H7 (cell line): Measurements from ENCODE around the gene LINGO3. TPM values are rescaled to one million over a fixed set of nuclear protein-coding genes. Genes with fewer than 3 reads are reported as not detected.

Source experiments
- DNase-seq: peaks from one replicate; pipeline ENCODE4 v3.0.0; 2012
- H3K27me3 ChIP-seq: 2 replicates; pipeline ENCODE4 v1.6.0; 2011; ENCODE audit warnings: mild to moderate bottlenecking, low read length; ENCODE audit not compliant: control insufficient read depth, insufficient read depth
- H3K36me3 ChIP-seq: replicated peaks from 2 replicates; pipeline ENCODE4 v1.5.1; 2011; ENCODE audit warnings: low read length; ENCODE audit not compliant: control insufficient read depth, insufficient read depth
- H3K4me3 ChIP-seq: 2 replicates; pipeline ENCODE4 v1.5.1; 2011; ENCODE audit warnings: low read depth, mild to moderate bottlenecking, control low read depth, low read length, moderate library complexity; ENCODE audit not compliant: insufficient read depth
- total RNA-seq: library from RNA; depleted of rRNA; stranded (reverse); fragments of >200 nt; shearing (Covaris generic); gene quantifications from 2 replicates; pipeline ENCODE4 v1.2.3, GENCODE V29; 2014

The LINGO3 gene
- total RNA-seq, 1 experiment from 2014 or later = 1.1 TPM

- no peak for DNase-seq
- H3K27me3 ChIP-seq = no peaks in the 10 kb centered on the region
- no peak overlapping the region for H3K4me3 ChIP-seq
- peaks cover 3% of the 10 kb centered on the region for H3K36me3 ChIP-seq
Measured at GRCh38 chr19:2344381-2344870, 36.5 kb upstream of the LINGO3 start.

DNA sequence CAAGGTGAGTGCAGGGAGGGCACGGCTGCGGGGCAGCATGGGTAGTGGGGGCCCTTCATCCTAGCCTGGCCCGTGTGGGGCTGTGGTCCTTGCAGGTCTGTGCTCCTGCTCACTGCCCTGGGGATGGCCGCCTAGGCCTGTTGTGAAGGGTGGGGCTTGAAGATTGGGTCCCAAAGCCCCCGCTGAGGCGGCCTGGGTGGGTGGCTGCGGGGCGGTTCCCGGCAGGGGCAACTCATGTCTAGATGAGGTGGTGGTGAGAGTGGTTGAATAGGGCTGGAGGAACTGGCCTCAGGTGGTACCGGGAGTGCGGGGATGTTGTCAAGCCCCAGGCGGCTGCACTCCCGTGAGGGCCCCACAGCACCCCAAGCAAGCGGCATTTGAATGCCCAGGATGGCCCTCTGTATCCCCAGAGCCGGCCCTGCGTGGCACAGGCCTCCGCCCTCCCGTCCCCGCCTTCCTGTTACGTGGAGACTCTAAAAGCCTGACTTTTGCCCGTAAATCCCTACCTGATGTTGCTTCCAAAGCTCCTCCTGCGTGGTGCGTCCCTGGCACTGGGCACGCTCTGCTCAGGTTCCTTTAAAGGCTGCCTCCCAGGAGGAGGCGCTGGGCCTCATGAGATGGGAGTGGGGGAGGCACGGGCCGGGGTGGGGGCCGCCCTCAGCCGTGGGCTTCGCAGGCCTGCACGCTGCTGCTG, 35.5 kb upstream of the LINGO3 start:
- peak; percentile 73 for DNase-seq
- Histone ChIP-seq H3K36me3 (peaks cover 1% of the 10 kb centered on the region; the same call in 1 of the 2 replicates), H3K4me3 (no peak overlapping the region), H3K27me3 (no peaks in the 10 kb centered on the region)

GRCh38 chr19:2342656-2343288, 34.8 kb upstream of the LINGO3 start:
- DNase-seq = no peak
- Histone ChIP-seq H3K4me3 (no peak overlapping the region), H3K36me3 (peaks cover 1% of the 10 kb centered on the region; the same call in 1 of the 2 replicates), H3K27me3 (no peaks in the 10 kb centered on the region)

GRCh38 chr19:2341982-2342381, 34.0 kb upstream of the LINGO3 start:
- Histone ChIP-seq H3K36me3 (peaks cover 1% of the 10 kb centered on the region; the same call in 1 of the 2 replicates), H3K4me3 (no peak overlapping the region), H3K27me3 (no peaks in the 10 kb centered on the region)
- DNase-seq = no peak

DNA sequence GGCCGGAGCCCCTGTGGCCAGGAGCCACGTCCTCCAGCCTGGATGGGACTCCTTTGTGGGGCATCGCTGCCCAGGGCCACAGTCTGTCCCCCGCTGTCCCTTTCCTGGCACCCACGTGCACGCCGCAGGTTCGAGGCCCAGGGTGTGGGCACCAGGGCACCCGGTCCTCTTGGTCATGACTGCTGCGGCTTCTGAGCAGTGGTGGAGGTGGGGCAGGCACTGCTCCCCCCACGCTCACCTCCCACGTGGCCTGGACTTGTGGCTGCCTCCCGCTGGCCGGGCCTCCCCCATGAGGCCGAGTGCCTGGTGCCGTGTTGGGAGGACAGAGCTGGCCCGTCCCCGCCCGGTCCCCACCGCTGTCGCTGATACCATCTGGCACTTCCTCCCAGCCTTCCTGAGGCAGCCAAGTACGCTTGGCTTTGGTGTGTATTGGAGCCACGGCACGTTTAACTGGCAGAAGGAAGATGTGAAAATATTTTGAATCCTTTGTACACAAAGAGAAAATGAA, 33.3 kb upstream of the LINGO3 start:
- DNase-seq = no peak
- H3K36me3 ChIP-seq = peaks cover 1% of the 10 kb centered on the region; the same call in 1 of the 2 replicates
- H3K4me3 ChIP-seq = no peak overlapping the region
- no peaks in the 10 kb centered on the region for H3K27me3 ChIP-seq

DNA sequence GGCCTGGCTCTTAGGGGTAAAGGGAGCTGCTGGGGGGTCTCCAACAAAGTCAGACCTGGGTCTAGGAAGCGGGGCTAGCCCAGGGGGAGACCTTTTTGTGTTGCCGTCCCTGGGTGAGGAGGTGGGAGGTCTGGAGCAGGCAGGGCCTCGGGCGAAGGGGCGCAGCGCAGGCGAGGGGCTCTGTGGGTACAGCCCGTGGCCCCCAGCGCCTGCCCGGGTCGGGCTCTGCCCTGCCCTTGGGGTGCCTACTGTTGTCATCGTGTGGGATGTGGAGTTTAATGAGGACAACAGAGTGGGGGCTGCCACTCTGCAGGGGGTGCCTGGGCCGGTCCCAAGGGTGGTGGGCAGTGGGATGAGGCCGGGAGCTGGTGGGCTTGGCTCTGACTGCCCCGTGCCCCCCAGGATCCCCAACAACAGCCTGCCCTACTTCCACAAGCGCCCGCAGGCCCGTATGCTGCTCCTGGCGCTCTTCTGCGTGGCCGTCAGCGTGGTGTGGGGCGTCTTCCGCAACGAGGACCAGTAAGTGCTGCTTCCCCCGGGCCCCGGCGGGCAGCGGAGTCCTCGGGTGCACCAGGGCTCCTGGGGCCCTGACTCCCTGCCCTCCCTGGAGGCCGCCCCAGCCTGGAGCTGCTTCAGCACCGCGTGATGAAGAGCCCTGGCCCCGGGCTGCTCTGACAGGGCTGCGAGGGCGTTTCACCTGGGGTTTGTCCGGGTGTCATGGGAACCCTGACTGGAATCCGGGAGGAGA, 32.7 kb upstream of the LINGO3 start:
- H3K27me3 ChIP-seq = no peaks in the 10 kb centered on the region
- no peak for DNase-seq
- H3K4me3 ChIP-seq = no peak overlapping the region
- H3K36me3 ChIP-seq = peaks cover 1% of the 10 kb centered on the region; the same call in 1 of the 2 replicates

DNA sequence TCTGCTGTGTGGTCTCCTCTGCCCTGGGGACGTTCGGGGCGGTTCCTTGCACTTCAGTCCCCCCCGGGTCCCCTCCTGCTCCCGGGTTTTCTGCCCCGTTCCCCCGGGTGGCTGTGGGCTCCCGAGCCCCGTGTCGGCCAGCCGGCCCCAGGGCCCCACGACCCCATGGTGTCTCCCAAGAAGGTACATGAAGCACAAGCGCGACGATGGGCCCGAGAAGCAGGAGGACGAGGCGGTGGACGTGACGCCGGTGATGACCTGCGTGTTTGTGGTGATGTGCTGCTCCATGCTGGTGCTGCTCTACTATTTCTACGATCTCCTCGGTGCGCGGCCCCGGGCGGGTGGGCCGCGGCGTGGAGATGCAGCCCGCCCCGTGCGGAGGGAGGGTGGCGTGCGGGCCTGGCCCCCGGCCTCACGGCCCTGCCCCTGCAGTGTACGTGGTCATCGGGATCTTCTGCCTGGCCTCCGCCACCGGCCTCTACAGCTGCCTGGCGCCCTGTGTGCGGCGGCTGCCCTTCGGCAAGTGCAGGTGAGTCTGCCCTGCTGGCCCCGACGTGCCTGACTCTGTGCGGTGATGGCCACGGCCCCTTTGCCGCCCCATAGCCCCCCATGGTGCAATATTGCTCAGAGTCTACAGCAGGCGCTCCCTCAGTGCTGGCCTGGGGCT, 31.8 kb upstream of the LINGO3 start:
- no peaks in the 10 kb centered on the region for H3K27me3 ChIP-seq
- DNase-seq = no peak
- H3K36me3 ChIP-seq = 0 out of 2 replicates have a peak, but pooled peaks cover 1% of the 10 kb centered on the region
- no peak overlapping the region for H3K4me3 ChIP-seq

DNA sequence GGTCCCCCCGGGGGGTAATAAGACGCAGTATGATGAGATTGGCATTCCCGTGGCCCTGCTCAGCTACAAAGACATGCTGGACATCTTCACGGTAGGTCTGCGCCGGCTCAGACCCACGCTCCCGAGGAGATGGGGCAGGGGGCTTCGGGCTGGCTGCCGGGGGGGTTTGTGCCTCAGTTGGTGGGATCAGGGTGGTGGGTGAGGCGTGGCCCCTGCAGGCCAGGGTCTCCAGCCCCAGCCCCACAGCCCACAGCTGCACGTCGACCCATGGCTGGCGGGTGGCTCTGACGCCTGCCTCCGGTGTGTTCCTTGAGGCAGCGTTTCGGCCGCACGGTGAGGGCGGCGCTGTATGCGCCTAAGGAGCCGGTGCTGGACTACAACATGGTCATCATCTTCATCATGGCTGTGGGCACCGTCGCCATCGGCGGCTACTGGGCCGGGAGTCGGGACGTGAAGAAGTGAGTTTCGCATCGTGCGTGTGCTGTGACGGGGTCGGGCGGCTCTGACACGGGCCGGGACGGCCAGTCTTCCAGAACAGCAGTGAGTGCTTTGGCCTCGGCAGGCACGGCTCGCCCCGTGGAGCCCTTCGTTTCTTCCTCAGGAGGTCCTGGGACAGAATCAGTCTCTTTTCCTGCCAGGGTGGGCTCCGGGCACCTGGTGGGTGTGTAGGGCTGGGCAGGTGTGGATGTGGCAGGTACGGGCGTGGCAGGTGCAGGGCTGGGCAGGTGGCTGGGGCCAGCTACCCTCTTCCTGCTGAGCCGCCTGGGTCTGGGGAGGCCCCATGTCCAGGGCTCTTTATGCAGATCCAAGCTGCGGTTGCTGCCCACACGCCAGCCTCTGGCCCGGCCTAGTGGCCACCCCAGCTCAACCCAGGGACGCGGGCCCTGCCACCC, 31.0 kb upstream of the LINGO3 start:
- Histone ChIP-seq H3K4me3 (no peak overlapping the region), H3K27me3 (no peaks in the 10 kb centered on the region), H3K36me3 (0 out of 2 replicates have a peak, but pooled peaks cover 1% of the 10 kb centered on the region)
- no peak for DNase-seq

- Histone ChIP-seq H3K4me3 (no peak overlapping the region), H3K36me3 (0 out of 2 replicates have a peak, but pooled peaks cover 1% of the 10 kb centered on the region), H3K27me3 (no peaks in the 10 kb centered on the region)
- DNase-seq = no peak
Measured at GRCh38 chr19:2338055-2338615, 30.2 kb upstream of the LINGO3 start.

DNA sequence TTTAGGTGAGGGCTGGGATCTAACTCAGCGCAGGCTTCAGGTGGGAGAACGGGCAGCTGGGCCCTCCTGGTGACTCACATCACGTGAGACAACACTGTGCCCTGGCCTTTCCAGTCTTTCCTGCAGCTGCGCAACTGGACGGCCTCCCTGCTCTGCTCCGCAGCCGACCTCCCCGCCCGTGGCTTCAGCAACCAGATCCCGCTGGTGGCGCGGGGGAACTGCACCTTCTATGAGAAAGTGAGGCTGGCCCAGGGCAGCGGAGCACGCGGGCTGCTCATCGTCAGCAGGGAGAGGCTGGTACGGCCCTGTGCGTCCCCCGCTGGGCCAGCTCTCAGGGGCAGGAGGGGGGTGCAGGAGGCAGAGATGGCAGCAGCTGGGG, 29.4 kb upstream of the LINGO3 start:
- Histone ChIP-seq H3K4me3 (no peak overlapping the region), H3K36me3 (0 out of 2 replicates have a peak, but pooled peaks cover 1% of the 10 kb centered on the region), H3K27me3 (no peaks in the 10 kb centered on the region)
- DNase-seq = peak; percentile 94

DNA sequence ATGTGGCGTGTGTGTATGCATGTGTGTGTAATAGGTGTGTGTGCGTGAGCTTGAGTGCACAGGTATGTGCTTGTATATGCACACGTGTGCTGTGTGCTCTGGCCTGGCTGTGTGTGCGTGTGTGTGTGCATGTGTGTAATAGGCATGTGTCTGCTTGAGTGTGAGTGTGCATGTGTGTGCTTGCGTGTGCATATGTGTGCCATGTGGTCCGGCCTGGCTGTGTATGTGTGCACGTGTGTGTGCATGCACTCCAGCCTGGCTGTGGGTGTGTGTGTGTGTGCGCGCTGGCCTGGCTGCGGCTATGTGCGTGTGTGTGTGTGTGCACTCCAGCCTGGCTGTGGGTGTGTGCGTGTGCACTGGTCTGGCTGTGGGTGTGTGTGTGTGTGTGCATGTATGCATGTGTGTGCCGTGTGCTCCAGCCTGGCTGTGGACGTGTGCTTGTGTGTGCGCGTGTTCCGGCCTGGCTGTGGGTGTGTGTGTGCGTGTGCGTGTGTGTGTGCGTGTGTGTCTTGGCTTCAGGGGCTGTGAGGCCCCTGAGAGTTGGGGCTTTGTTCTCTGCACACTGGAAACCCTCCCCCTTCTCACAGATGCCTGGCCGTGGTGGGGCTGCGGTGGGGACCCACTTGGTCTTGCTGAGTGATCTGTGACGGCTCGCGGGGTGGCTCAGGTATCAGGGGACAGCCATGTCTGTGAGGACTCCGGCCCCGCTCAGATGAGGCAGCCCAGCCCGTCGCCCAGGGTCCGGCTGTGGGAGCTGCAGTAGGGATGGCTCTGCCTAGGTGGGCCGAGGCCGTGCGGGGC, 28.8 kb upstream of the LINGO3 start:
- H3K36me3 ChIP-seq = 0 out of 2 replicates have a peak, but pooled peaks cover 1% of the 10 kb centered on the region
- no peak overlapping the region for H3K4me3 ChIP-seq
- no peaks in the 10 kb centered on the region for H3K27me3 ChIP-seq
- DNase-seq = no peak

- Histone ChIP-seq H3K27me3 (no peaks in the 10 kb centered on the region), H3K4me3 (no peak overlapping the region), H3K36me3 (0 out of 2 replicates have a peak, but pooled peaks cover 1% of the 10 kb centered on the region)
- DNase-seq = no peak
Measured at GRCh38 chr19:2335848-2336247, 27.9 kb upstream of the LINGO3 start.
